GM23338 (cell line): Measurements from ENCODE around the gene IGF2BP2.

ENCODE experiments used
- CREB1 ChIP-seq: fragments of 250-450 bp; sonication (Bioruptor Pico); IDR thresholded peaks from 2 replicates; pipeline ENCODE4 v1.5.0; 2020; ENCODE audit warnings: low read depth, mild to moderate bottlenecking, moderate library complexity
- EZH2 ChIP-seq: fragments of 200-600 bp; sonication (generic); IDR thresholded peaks from one replicate; pipeline ENCODE4 v1.8.0; 2017; ENCODE audit warnings: antibody characterized with exemption, mild to moderate bottlenecking, low read depth; ENCODE audit not compliant: unreplicated experiment
- EZH2phosphoT487 ChIP-seq: fragments of 200-600 bp; sonication (generic); IDR thresholded peaks from one replicate; pipeline ENCODE4 v1.8.1; 2018; ENCODE audit warnings: antibody characterized with exemption; ENCODE audit not compliant: unreplicated experiment
- JUNB ChIP-seq: IDR thresholded peaks from one replicate; pipeline ENCODE4 v1.6.1; 2016; ENCODE audit warnings: antibody characterized with exemption; ENCODE audit not compliant: unreplicated experiment
- NANOG ChIP-seq: IDR thresholded peaks from 2 replicates; pipeline ENCODE4 v1.6.1; 2016; ENCODE audit warnings: antibody characterized with exemption, borderline replicate concordance
- POLR2AphosphoS5 ChIP-seq: IDR thresholded peaks from 2 replicates; pipeline ENCODE4 v1.6.1; 2016; ENCODE audit warnings: antibody characterized with exemption, low read depth
- STAT1 ChIP-seq: IDR thresholded peaks from one replicate; pipeline ENCODE4 v1.6.1; 2016; ENCODE audit warnings: antibody characterized with exemption; ENCODE audit not compliant: unreplicated experiment
- ZNF114 ChIP-seq: fragments of 250-450 bp; sonication (Bioruptor Pico); IDR thresholded peaks from 2 replicates; pipeline ENCODE4 v1.5.0; 2020; ENCODE audit warnings: mild to moderate bottlenecking, moderate library complexity
- ZNF331 ChIP-seq: fragments of 250-450 bp; sonication (Bioruptor Pico); IDR thresholded peaks from 2 replicates; pipeline ENCODE4 v1.5.0; 2020; ENCODE audit warnings: low read depth, mild to moderate bottlenecking, moderate library complexity
- TF ChIP-seq, protein P1 (sequence below), 2 experiments: fragments of 200-600 bp in 1 of 2; sonication (generic) in 1 of 2; conservative IDR thresholded peaks; 2 replicates each; pipeline versions ENCODE4 v1.5.1 to v1.6.1; 2016 to 2017; ENCODE audit warnings: antibody characterized with exemption in 2 of 2, low read depth in 2 of 2, mild to moderate bottlenecking in 2 of 2, moderate library complexity in 1 of 2
- TF ChIP-seq, protein P2 (sequence below): IDR thresholded peaks from 2 replicates; pipeline ENCODE4 v1.6.1; 2016; ENCODE audit warnings: antibody characterized with exemption
- TF ChIP-seq, protein P3 (sequence below): fragments of 250-450 bp; sonication (Bioruptor Pico); IDR thresholded peaks from 2 replicates; pipeline ENCODE4 v1.5.0; 2020; ENCODE audit warnings: mild to moderate bottlenecking, moderate library complexity
- TF ChIP-seq, protein P4 (sequence below): IDR thresholded peaks from one replicate; pipeline ENCODE4 v1.6.1; 2018; ENCODE audit warnings: antibody characterized with exemption; ENCODE audit not compliant: unreplicated experiment

DNA sequence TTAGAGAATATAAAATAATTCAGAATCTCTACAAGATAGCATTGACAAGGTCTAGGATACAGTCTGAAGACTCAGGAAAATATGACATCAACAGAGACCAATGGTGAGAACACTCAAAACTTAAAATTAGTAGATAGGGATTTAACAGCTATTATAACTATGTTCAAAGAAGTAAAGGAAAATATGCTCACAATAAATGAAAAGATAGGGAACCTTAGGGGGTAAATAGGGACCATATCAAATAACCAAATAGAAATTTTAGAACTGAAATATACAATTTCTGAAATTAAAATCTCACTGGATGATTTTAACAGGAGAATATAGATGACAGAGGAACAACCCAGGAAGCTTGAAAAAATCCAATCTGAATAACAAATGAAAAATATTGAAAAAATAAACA, 31.8 kb upstream of the IGF2BP2 start:
- TF ChIP-seq POLR2AphosphoS5 (no peak), ZNF331 (CRISPR knock-in tag) (no peak), STAT1 (no peak), EZH2phosphoT487 (no peak), EZH2 (no peak), CREB1 (no peak), NANOG (no peak), JUNB (no peak), ZNF114 (no peak)
- TF ChIP-seq, protein P1, sequence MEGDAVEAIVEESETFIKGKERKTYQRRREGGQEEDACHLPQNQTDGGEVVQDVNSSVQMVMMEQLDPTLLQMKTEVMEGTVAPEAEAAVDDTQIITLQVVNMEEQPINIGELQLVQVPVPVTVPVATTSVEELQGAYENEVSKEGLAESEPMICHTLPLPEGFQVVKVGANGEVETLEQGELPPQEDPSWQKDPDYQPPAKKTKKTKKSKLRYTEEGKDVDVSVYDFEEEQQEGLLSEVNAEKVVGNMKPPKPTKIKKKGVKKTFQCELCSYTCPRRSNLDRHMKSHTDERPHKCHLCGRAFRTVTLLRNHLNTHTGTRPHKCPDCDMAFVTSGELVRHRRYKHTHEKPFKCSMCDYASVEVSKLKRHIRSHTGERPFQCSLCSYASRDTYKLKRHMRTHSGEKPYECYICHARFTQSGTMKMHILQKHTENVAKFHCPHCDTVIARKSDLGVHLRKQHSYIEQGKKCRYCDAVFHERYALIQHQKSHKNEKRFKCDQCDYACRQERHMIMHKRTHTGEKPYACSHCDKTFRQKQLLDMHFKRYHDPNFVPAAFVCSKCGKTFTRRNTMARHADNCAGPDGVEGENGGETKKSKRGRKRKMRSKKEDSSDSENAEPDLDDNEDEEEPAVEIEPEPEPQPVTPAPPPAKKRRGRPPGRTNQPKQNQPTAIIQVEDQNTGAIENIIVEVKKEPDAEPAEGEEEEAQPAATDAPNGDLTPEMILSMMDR (conservative IDR thresholded peaks at IDR 0.05; ENCODE audit: low read depth in 2 of 2) = no peak
- TF ChIP-seq, protein P2, sequence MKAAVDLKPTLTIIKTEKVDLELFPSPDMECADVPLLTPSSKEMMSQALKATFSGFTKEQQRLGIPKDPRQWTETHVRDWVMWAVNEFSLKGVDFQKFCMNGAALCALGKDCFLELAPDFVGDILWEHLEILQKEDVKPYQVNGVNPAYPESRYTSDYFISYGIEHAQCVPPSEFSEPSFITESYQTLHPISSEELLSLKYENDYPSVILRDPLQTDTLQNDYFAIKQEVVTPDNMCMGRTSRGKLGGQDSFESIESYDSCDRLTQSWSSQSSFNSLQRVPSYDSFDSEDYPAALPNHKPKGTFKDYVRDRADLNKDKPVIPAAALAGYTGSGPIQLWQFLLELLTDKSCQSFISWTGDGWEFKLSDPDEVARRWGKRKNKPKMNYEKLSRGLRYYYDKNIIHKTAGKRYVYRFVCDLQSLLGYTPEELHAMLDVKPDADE = no peak
- TF ChIP-seq, protein P3, sequence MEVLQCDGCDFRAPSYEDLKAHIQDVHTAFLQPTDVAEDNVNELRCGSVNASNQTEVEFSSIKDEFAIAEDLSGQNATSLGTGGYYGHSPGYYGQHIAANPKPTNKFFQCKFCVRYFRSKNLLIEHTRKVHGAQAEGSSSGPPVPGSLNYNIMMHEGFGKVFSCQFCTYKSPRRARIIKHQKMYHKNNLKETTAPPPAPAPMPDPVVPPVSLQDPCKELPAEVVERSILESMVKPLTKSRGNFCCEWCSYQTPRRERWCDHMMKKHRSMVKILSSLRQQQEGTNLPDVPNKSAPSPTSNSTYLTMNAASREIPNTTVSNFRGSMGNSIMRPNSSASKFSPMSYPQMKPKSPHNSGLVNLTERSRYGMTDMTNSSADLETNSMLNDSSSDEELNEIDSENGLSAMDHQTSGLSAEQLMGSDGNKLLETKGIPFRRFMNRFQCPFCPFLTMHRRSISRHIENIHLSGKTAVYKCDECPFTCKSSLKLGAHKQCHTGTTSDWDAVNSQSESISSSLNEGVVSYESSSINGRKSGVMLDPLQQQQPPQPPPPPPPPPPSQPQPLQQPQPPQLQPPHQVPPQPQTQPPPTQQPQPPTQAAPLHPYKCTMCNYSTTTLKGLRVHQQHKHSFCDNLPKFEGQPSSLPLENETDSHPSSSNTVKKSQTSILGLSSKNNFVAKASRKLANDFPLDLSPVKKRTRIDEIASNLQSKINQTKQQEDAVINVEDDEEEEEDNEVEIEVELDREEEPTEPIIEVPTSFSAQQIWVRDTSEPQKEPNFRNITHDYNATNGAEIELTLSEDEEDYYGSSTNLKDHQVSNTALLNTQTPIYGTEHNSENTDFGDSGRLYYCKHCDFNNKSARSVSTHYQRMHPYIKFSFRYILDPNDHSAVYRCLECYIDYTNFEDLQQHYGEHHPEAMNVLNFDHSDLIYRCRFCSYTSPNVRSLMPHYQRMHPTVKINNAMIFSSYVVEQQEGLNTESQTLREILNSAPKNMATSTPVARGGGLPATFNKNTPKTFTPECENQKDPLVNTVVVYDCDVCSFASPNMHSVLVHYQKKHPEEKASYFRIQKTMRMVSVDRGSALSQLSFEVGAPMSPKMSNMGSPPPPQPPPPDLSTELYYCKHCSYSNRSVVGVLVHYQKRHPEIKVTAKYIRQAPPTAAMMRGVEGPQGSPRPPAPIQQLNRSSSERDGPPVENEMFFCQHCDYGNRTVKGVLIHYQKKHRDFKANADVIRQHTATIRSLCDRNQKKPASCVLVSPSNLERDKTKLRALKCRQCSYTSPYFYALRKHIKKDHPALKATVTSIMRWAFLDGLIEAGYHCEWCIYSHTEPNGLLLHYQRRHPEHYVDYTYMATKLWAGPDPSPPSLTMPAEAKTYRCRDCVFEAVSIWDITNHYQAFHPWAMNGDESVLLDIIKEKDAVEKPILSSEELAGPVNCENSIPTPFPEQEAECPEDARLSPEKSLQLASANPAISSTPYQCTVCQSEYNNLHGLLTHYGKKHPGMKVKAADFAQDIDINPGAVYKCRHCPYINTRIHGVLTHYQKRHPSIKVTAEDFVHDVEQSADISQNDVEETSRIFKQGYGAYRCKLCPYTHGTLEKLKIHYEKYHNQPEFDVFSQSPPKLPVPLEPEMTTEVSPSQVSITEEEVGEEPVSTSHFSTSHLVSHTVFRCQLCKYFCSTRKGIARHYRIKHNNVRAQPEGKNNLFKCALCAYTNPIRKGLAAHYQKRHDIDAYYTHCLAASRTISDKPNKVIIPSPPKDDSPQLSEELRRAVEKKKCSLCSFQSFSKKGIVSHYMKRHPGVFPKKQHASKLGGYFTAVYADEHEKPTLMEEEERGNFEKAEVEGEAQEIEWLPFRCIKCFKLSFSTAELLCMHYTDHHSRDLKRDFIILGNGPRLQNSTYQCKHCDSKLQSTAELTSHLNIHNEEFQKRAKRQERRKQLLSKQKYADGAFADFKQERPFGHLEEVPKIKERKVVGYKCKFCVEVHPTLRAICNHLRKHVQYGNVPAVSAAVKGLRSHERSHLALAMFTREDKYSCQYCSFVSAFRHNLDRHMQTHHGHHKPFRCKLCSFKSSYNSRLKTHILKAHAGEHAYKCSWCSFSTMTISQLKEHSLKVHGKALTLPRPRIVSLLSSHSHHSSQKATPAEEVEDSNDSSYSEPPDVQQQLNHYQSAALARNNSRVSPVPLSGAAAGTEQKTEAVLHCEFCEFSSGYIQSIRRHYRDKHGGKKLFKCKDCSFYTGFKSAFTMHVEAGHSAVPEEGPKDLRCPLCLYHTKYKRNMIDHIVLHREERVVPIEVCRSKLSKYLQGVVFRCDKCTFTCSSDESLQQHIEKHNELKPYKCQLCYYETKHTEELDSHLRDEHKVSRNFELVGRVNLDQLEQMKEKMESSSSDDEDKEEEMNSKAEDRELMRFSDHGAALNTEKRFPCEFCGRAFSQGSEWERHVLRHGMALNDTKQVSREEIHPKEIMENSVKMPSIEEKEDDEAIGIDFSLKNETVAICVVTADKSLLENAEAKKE (CRISPR knock-in tag) = no peak
- TF ChIP-seq, protein P4, sequence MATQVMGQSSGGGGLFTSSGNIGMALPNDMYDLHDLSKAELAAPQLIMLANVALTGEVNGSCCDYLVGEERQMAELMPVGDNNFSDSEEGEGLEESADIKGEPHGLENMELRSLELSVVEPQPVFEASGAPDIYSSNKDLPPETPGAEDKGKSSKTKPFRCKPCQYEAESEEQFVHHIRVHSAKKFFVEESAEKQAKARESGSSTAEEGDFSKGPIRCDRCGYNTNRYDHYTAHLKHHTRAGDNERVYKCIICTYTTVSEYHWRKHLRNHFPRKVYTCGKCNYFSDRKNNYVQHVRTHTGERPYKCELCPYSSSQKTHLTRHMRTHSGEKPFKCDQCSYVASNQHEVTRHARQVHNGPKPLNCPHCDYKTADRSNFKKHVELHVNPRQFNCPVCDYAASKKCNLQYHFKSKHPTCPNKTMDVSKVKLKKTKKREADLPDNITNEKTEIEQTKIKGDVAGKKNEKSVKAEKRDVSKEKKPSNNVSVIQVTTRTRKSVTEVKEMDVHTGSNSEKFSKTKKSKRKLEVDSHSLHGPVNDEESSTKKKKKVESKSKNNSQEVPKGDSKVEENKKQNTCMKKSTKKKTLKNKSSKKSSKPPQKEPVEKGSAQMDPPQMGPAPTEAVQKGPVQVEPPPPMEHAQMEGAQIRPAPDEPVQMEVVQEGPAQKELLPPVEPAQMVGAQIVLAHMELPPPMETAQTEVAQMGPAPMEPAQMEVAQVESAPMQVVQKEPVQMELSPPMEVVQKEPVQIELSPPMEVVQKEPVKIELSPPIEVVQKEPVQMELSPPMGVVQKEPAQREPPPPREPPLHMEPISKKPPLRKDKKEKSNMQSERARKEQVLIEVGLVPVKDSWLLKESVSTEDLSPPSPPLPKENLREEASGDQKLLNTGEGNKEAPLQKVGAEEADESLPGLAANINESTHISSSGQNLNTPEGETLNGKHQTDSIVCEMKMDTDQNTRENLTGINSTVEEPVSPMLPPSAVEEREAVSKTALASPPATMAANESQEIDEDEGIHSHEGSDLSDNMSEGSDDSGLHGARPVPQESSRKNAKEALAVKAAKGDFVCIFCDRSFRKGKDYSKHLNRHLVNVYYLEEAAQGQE = no peak
